Suprapubic skin (tissue), 3 donors: ENCODE data around the gene C6orf47.

Experiments used
- POLR2AphosphoS5 ChIP-seq, 3 donors: sonication (generic); formaldehyde crosslinking; IDR thresholded peaks; one replicate each; pipeline ENCODE4 v1.6.1; 2017; ENCODE audit warnings: antibody characterized with exemption in 3 of 3
- TF ChIP-seq, protein P1 (sequence below), 2 donors: fragments of 200-600 bp in 1 of 2; fragments of 450-650 bp in 1 of 2; sonication (generic) in 1 of 2; IDR thresholded peaks; one replicate each; pipeline ENCODE4 v1.5.1; 2016 to 2019; ENCODE audit warnings: antibody characterized with exemption in 2 of 2, mild to moderate bottlenecking in 1 of 2, moderate library complexity in 1 of 2

DNA sequence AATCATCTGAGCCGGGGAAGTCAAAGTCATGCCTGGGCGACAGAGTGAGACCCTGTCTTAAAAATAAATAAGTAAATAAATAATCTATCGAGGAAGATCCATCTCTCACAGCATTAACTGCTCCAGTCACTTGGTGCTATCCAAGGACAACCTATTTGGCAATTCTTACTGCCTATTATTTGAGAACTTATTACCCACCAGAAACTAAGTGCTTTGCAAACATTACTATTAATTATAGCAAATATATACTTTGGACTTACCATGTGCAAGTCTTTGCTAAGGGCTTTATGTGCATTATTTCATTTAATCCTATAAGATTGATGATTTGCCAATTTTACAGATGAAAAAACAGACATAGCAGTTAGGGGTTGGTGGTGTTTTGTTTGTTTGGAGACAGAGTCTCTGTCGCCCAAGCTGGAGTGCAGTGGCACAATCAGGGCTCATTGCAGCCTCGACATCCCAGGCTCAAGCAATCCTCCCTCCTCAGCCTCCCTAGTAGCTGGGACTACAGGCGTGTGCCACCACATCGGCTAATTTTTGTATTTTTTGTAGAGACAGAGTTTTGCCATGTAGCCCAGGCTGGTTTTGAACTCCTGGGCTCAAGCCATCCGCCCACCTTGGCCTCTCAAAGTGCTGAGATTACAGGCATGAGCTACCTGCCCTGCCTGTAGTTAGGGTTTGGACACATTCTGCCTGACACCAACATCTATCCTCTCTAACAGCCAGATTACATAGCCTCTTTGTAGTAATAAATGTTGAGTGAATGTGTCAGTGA, 5.8 kb downstream of the C6orf47 start:
- TF ChIP-seq, protein P1, sequence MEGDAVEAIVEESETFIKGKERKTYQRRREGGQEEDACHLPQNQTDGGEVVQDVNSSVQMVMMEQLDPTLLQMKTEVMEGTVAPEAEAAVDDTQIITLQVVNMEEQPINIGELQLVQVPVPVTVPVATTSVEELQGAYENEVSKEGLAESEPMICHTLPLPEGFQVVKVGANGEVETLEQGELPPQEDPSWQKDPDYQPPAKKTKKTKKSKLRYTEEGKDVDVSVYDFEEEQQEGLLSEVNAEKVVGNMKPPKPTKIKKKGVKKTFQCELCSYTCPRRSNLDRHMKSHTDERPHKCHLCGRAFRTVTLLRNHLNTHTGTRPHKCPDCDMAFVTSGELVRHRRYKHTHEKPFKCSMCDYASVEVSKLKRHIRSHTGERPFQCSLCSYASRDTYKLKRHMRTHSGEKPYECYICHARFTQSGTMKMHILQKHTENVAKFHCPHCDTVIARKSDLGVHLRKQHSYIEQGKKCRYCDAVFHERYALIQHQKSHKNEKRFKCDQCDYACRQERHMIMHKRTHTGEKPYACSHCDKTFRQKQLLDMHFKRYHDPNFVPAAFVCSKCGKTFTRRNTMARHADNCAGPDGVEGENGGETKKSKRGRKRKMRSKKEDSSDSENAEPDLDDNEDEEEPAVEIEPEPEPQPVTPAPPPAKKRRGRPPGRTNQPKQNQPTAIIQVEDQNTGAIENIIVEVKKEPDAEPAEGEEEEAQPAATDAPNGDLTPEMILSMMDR (IDR thresholded peaks at IDR 0.05) = no peak
- no peak for TF ChIP-seq POLR2AphosphoS5 (IDR thresholded peaks at IDR 0.05)
